GM18907 (cell line): ENCODE results near the gene SPNS2.

ENCODE experiments used
- ATAC-seq: cut with Tn5 transposase; IDR thresholded peaks from one replicate; pipeline ENCODE4 v1.9.1; 2021; ENCODE audit warnings: mild to moderate bottlenecking, moderate library complexity; ENCODE audit not compliant: unreplicated experiment

The SPNS2 gene

GRCh38 chr17:4536742-4537411, 38.2 kb downstream of the SPNS2 start:
- no peak for ATAC-seq

- ATAC-seq = no peak
Measured at GRCh38 chr17:4537451-4538235, 39.0 kb downstream of the SPNS2 start.

- ATAC-seq = no peak
Measured at GRCh38 chr17:4538236-4539002, 39.7 kb downstream of the SPNS2 start.

- no peak for ATAC-seq
Measured at GRCh38 chr17:4539025-4539424, 40.3 kb downstream of the SPNS2 start.

- ATAC-seq = no peak
Measured at GRCh38 chr17:4539576-4540223, 41.0 kb downstream of the SPNS2 start.

GRCh38 chr17:4540224-4540651, 41.6 kb downstream of the SPNS2 start:
- no peak for ATAC-seq

GRCh38 chr17:4540687-4541327, 42.1 kb downstream of the SPNS2 start:
- ATAC-seq = no peak

- ATAC-seq = no peak
Measured at GRCh38 chr17:4541328-4542002, 42.8 kb downstream of the SPNS2 start.

- no peak for ATAC-seq
Measured at GRCh38 chr17:4542003-4542725, 43.5 kb downstream of the SPNS2 start.

- no peak for ATAC-seq
Measured at GRCh38 chr17:4542726-4543191, 44.1 kb downstream of the SPNS2 start.

GRCh38 chr17:4543557-4544026, 44.9 kb downstream of the SPNS2 start:
- no peak for ATAC-seq

- no peak for ATAC-seq
Measured at GRCh38 chr17:4544135-4544950, 45.7 kb downstream of the SPNS2 start.

- ATAC-seq = no peak
Measured at GRCh38 chr17:4544951-4545216, 46.2 kb downstream of the SPNS2 start.

GRCh38 chr17:4545217-4545951, 46.7 kb downstream of the SPNS2 start:
- ATAC-seq = no peak

- no peak for ATAC-seq
Measured at GRCh38 chr17:4547118-4547906, 48.6 kb downstream of the SPNS2 start.

- no peak for ATAC-seq
Measured at GRCh38 chr17:4548061-4548461, 49.4 kb downstream of the SPNS2 start.
